22Rv1 (cell line): ENCODE data around the gene B3GNT2.
A peak's percentile ranks its signal among the peaks of the same experiment; 100 is the strongest.
"Not testable (repeated sequence)": the region's sequence is repeated elsewhere in the genome, so short reads cannot be mapped to it uniquely, and the experiment has no call there.

Experiments
- H3K27ac ChIP-seq: fragments of 450-650 bp; 2 replicates; pipeline ENCODE4 v1.5.1; 2017
- CTCF ChIP-seq: fragments of 450-650 bp; IDR thresholded peaks from 2 replicates; pipeline ENCODE4 v1.5.1; 2017; ENCODE audit warnings: mild to moderate bottlenecking
- ZFX ChIP-seq: fragments of 450-650 bp; IDR thresholded peaks from 2 replicates; pipeline ENCODE4 v1.6.1; 2017; ENCODE audit warnings: antibody characterized with exemption, borderline replicate concordance

The B3GNT2 gene

GRCh38 chr2:62195421-62196277, at the start of gene B3GNT2:
Gene B3GNT2 (plus strand): TSS chr2:62196115. CDS start chr2:62222221, 26,106 bp downstream.
- H3K27ac ChIP-seq = peak within 1 kb of the TSS; percentile 67
- TF ChIP-seq ZFX (no peak), CTCF (no peak)

- not testable (repeated sequence) for H3K27ac ChIP-seq
Measured at GRCh38 chr2:62146790-62147189, 49.1 kb upstream of the B3GNT2 start.

DNA sequence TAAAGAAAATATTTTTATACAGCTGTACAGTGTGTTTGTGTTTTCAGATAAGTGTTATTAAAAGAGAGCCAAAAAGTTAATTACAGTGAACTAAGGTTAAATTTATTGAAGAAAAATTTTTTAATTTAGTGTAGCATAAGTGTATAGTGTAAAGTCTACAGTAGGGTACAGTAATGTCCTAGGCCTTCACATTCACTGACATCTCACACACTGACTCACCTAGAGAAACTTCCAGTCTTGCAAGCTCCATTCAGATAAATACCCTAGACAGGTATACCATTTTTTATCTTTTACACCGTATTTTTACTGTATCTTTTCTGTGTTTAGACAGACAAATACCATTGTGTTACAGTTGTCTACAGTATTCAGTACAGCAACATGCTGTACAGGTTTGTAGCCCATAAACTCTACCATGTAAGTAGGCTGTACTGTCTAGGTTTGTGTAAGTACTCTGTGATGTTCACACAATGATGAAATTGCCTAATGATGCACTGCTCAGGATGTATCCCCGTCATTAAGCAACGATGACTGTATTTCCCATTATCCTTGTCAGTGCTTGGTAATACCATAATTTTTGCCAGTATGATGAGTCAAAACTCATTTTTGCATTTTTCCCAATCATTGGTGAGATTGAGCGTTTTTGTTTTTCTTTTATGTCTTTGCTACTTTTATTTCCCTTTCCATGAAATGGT, 48.2 kb upstream of the B3GNT2 start:
- H3K27ac ChIP-seq = no peak overlapping the region
- TF ChIP-seq CTCF (no peak), ZFX (no peak)

DNA sequence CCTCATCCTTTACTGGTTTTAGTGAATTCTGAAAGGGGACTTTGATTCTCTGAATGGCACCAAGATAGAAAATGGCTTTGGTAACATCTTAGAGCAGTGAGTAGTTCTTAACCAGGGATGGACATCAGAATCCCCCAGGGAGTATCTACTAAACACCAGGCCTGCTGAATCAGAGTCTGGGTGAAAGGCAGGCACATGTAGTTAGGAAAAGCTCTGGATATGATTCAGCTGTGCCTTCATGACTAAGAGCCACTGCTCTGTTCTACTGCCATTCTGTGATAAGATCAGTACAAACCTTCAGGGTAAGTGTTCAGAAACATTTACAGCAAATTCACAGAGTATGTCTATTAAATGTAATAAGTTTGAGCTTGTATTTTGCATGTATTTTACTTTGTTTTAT, 46.2 kb upstream of the B3GNT2 start:
- TF ChIP-seq CTCF (no peak), ZFX (no peak)

GRCh38 chr2:62150597-62151305, 45.2 kb upstream of the B3GNT2 start:
- TF ChIP-seq ZFX (no peak), CTCF (no peak)
- no peak overlapping the region for H3K27ac ChIP-seq

More for the DNA sequence above, 46.2 kb upstream of the B3GNT2 start:
- no peak overlapping the region for H3K27ac ChIP-seq

DNA sequence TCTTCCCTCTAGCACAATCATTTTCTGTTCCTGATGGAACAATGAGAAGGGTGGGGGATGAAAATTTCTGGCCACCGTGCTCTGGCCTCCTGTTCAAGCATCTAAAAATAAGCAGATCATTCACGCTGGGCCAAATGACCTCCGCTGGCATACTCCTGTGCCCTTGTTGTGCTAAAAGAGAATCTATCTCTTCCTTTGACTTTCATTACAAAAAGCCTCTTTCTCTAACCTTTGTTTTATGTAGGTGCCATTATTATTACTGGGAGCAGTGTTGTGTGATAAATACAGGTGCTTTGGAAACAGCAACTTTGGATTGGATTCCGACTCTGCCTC, 44.6 kb upstream of the B3GNT2 start:
- no peak overlapping the region for H3K27ac ChIP-seq
- no peak for TF ChIP-seq CTCF
- no peak for TF ChIP-seq ZFX

GRCh38 chr2:62152000-62152399, 43.9 kb upstream of the B3GNT2 start:
- H3K27ac ChIP-seq = no peak overlapping the region
- TF ChIP-seq CTCF (no peak), ZFX (no peak)
